IMR-90 (cell line): ENCODE data around the gene HOMEZ. TPM values are rescaled to one million over a fixed set of nuclear protein-coding genes. Genes with fewer than 3 reads are reported as not detected.

Experiments used
- ATAC-seq: fragments of 200-7000 bp; cut with Tn5 transposase; 2 replicates; pipeline ENCODE4 v1.9.1; 2020; ENCODE audit warnings: low read depth, mild to moderate bottlenecking, moderate library complexity
- BruUV-seq: library from RNA; stranded (reverse); fragments of 400-500 nt; replicated peaks from 2 replicates; lab custom pipeline; 2021; lab: Mats Ljungman, UMichigan
- CTCF ChIA-PET: fragments of 300-600 bp; formaldehyde crosslinking; extraction: SDS; loops from one replicate; lab custom pipeline; 2021; ENCODE audit warnings: antibody characterized with exemption; lab: Yijun Ruan, JAX
- POLR2A ChIA-PET: fragments of 300-600 bp; sonication (Branson Sonifier 250); formaldehyde crosslinking; loops from one replicate; lab custom pipeline; 2022; ENCODE audit warnings: antibody characterized with exemption; ENCODE audit not compliant: unreplicated experiment; lab: Charles Lee
- DNase-seq: peaks from one replicate; pipeline ENCODE4 v3.0.0; 2013
- H2AFZ ChIP-seq: replicated peaks from 2 replicates; pipeline ENCODE3; 2013; ENCODE audit warnings: low read length, mild to moderate bottlenecking; ENCODE audit not compliant: poor library complexity
- H2AK5ac ChIP-seq: 2 replicates; pipeline ENCODE4 v1.6.1; 2013; ENCODE audit warnings: low read depth, low read length, inconsistent platforms
- H2AK9ac ChIP-seq: replicated peaks from 2 replicates; pipeline ENCODE3; 2013; ENCODE audit warnings: mild to moderate bottlenecking, low read depth, low read length, moderate library complexity; ENCODE audit not compliant: poor library complexity
- H2BK120ac ChIP-seq: 2 replicates; pipeline ENCODE4 v1.6.1; 2013; ENCODE audit warnings: low read depth, low read length, inconsistent platforms
- H2BK15ac ChIP-seq: 3 replicates; pipeline ENCODE4 v1.6.1; 2013; ENCODE audit warnings: low read depth, low read length, inconsistent platforms
- H2BK20ac ChIP-seq: 2 replicates; pipeline ENCODE4 v1.6.1; 2013; ENCODE audit warnings: low read depth, mild to moderate bottlenecking, inconsistent platforms, low read length, moderate library complexity
- H2BK5ac ChIP-seq: 2 replicates; pipeline ENCODE4 v1.6.1; 2013; ENCODE audit warnings: mild to moderate bottlenecking, low read depth, low read length, inconsistent platforms; ENCODE audit not compliant: poor library complexity, severe bottlenecking
- H3K14ac ChIP-seq: replicated peaks from 2 replicates; pipeline ENCODE4 v1.6.1; 2013; ENCODE audit warnings: low read depth, low read length, inconsistent platforms
- H3K18ac ChIP-seq: 2 replicates; pipeline ENCODE4 v1.6.1; 2013; ENCODE audit warnings: low read depth, low read length, control low read depth
- H3K23ac ChIP-seq: 2 replicates; pipeline ENCODE4 v1.6.1; 2013; ENCODE audit warnings: low read depth, low read length, inconsistent platforms
- H3K27ac ChIP-seq: 2 replicates; pipeline ENCODE4 v1.5.1; 2013; ENCODE audit warnings: mild to moderate bottlenecking, control low read depth, low read length; ENCODE audit not compliant: insufficient read depth
- H3K27me3 ChIP-seq: 2 replicates; pipeline ENCODE4 v1.6.1; 2013; ENCODE audit warnings: low read length; ENCODE audit not compliant: control insufficient read depth, insufficient read depth
- H3K36me3 ChIP-seq: 2 replicates; pipeline ENCODE4 v1.6.1; 2013; ENCODE audit warnings: low read length, mixed read lengths; ENCODE audit not compliant: control insufficient read depth, insufficient read depth
- H3K4ac ChIP-seq: 2 replicates; pipeline ENCODE4 v1.6.1; 2013; ENCODE audit warnings: low read depth, low read length, inconsistent platforms
- H3K4me1 ChIP-seq: 2 replicates; pipeline ENCODE4 v1.6.1; 2013; ENCODE audit warnings: low read length, mixed read lengths; ENCODE audit not compliant: control insufficient read depth, insufficient read depth
- H3K4me2 ChIP-seq: 2 replicates; pipeline ENCODE4 v1.6.1; 2013; ENCODE audit warnings: low read depth, mild to moderate bottlenecking, control low read depth, low read length, moderate library complexity
- H3K4me3 ChIP-seq: 2 replicates; pipeline ENCODE4 v1.5.1; 2013; ENCODE audit warnings: low read depth, mild to moderate bottlenecking, control low read depth, low read length, moderate library complexity; ENCODE audit not compliant: insufficient read depth
- H3K56ac ChIP-seq: 2 replicates; pipeline ENCODE4 v1.6.1; 2013; ENCODE audit warnings: low read length, inconsistent platforms; ENCODE audit not compliant: insufficient read depth; ENCODE audit errors: extremely low read depth
- H3K79me1 ChIP-seq, 2 experiments: 2 replicates each; pipeline ENCODE4 v1.6.1; 2013; ENCODE audit warnings: low read length in 2 of 2, inconsistent platforms in 1 of 2, low read depth in 1 of 2
- H3K9ac ChIP-seq: 2 replicates; pipeline ENCODE4 v1.6.1; 2013; ENCODE audit warnings: low read depth, low read length, control low read depth
- H3K9me1 ChIP-seq: 2 replicates; pipeline ENCODE4 v1.6.1; 2013; ENCODE audit warnings: low read length, inconsistent platforms; ENCODE audit not compliant: insufficient read depth
- H3K9me3 ChIP-seq: 2 replicates; pipeline ENCODE4 v1.6.1; 2013; ENCODE audit warnings: low read length; ENCODE audit not compliant: control insufficient read depth, insufficient read depth
- H4K20me1 ChIP-seq: 2 replicates; pipeline ENCODE4 v1.6.1; 2013; ENCODE audit warnings: low read length, inconsistent platforms; ENCODE audit not compliant: insufficient read depth
- H4K5ac ChIP-seq: 2 replicates; pipeline ENCODE4 v1.6.1; 2013; ENCODE audit warnings: mild to moderate bottlenecking, low read depth, low read length, control low read depth
- H4K8ac ChIP-seq, 2 experiments: 2 replicates each; pipeline ENCODE4 v1.6.1; 2013; ENCODE audit warnings: low read depth in 2 of 2, low read length in 2 of 2, control low read depth in 1 of 2, inconsistent platforms in 1 of 2
- H4K91ac ChIP-seq: 2 replicates; pipeline ENCODE4 v1.6.1; 2013; ENCODE audit warnings: low read depth, low read length, inconsistent platforms; ENCODE audit not compliant: insufficient read depth
- BHLHE40 ChIP-seq: fragments of 150-350 bp; IDR thresholded peaks from 2 replicates; pipeline ENCODE4 v1.6.1; 2016; ENCODE audit warnings: mild to moderate bottlenecking, low read depth, low read length
- CEBPB ChIP-seq: IDR thresholded peaks from 2 replicates; pipeline ENCODE4 v1.6.1; 2012; ENCODE audit warnings: low read depth, low read length, improper control_type of control experiment
- CTCF ChIP-seq: conservative IDR thresholded peaks from 2 replicates; pipeline ENCODE4 v1.5.1; 2012; ENCODE audit warnings: mild to moderate bottlenecking, low read depth, low read length, improper control_type of control experiment
- FOS ChIP-seq: fragments of 150-350 bp; IDR thresholded peaks from 2 replicates; pipeline ENCODE4 v1.6.1; 2016; ENCODE audit warnings: low read depth, low read length
- MAFK ChIP-seq: IDR thresholded peaks from 2 replicates; pipeline ENCODE4 v1.6.1; 2012; ENCODE audit warnings: low read depth, low read length, improper control_type of control experiment
- MXI1 ChIP-seq: IDR thresholded peaks from 2 replicates; pipeline ENCODE4 v1.6.1; 2012; ENCODE audit warnings: low read depth, mild to moderate bottlenecking, low read length, moderate library complexity, borderline replicate concordance
- RAD21 ChIP-seq: IDR thresholded peaks from 2 replicates; pipeline ENCODE4 v1.6.1; 2012; ENCODE audit warnings: low read length, improper control_type of control experiment
- WGBS, 2 experiments: methylation state at CpG; one replicate each; pipeline versions ENCODE4 v1.1.5 to v1.1.7; 2013; ENCODE audit warnings: missing lambda C conversion rate in 2 of 2; ENCODE audit not compliant: insufficient read length in 1 of 2; ENCODE audit errors: extremely low coverage in 2 of 2; 5-methylcytosine and 5-hydroxymethylcytosine counted together
- dilution Hi-C: fragments of 300-500 bp; cut with HindIII; formaldehyde crosslinking; loops from one replicate; pipeline ENCODE4 v1.14.3; 2018; ENCODE audit warnings: low sequenced_read_pairs; ENCODE audit not compliant: unreplicated experiment
- in situ Hi-C: fragments of 300-500 bp; cut with MboI; formaldehyde crosslinking; loops from 3 replicates; pipeline ENCODE4 v1.14.3; 2019; ENCODE audit warnings: low sequenced_read_pairs, inconsistent platforms, mixed read lengths
- intact Hi-C: fragments of 100-400 bp; cut with micrococcal nuclease; formaldehyde crosslinking; loops from 2 replicates; pipeline ENCODE4 v1.10.0; 2022
- polyA plus RNA-seq, 3 experiments: library from polyadenylated mRNA; depleted of rRNA; stranded (reverse); fragments of >200 nt; gene quantifications; 2 replicates each; pipeline ENCODE4 v1.2.3, GENCODE V29; 2012; ENCODE audit warnings: low replicate concordance in 1 of 3
- total RNA-seq: library from RNA; depleted of rRNA; stranded (reverse); fragments of >200 nt; gene quantifications from 2 replicates; pipeline ENCODE4 v1.2.3, GENCODE V29; 2012
- TF ChIP-seq, protein P1 (sequence below): fragments of 150-350 bp; IDR thresholded peaks from 2 replicates; pipeline ENCODE4 v1.6.1; 2017; ENCODE audit warnings: mild to moderate bottlenecking, antibody characterized with exemption, low read length, low read depth
- TF ChIP-seq, protein P2 (sequence below): fragments of 150-350 bp; IDR thresholded peaks from 2 replicates; pipeline ENCODE4 v1.6.1; 2016; ENCODE audit warnings: low read depth, mild to moderate bottlenecking, low read length, moderate library complexity, borderline replicate concordance

The HOMEZ gene
- total and polyA plus RNA-seq, 2 of the 4 experiments (the other 2 are of a cell fraction): 7.7 to 9.7 TPM

DNA sequence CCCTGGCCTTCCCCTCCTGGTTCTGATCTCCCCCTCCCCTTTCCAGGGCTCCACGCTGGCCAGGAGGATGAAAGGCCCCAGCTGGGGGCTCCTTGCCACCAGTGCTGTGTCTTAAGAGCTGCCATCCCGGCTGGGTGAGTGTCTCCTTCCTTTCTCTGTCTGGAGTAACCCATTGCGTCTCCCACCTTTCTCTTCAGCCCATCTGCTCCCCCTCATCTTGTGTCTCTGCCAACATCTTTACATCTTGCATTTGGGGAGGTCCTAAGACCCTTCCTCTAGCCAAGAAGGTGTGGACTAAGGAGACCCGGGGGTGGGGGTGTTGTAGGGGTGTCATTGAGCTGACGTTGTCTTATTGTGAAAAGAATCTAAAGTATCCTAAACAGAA is 21.2 kb upstream of the HOMEZ start:
- Histone ChIP-seq H2AK9ac (peak overlapping the region; percentile 91), H2BK120ac (peak overlapping the region; percentile 1; the same call in 1 of the 2 replicates), H4K8ac (peak overlapping the region; percentile 90 to 97), H3K14ac (peak overlapping the region; percentile 90), H4K5ac (peak overlapping the region; percentile 59), H4K20me1 (peaks cover 35% of the 10 kb centered on the region), H2AFZ (peak overlapping the region; percentile 83), H3K4me1 (peaks cover 19% of the 10 kb centered on the region), H2BK15ac (no peak overlapping the region), H3K23ac (peak overlapping the region; percentile 61; the same call in 1 of the 2 replicates), H3K36me3 (peaks cover 33% of the 10 kb centered on the region), H3K27ac (peak overlapping the region; percentile 95), H2BK5ac (peak overlapping the region; percentile 86), H3K9me3 (no peaks in the 10 kb centered on the region), H3K4me3 (peak overlapping the region; percentile 87), H3K56ac (peak overlapping the region; percentile 81), H3K18ac (peak overlapping the region; percentile 45; the same call in 1 of the 2 replicates), H2AK5ac (peak overlapping the region; percentile 62), H3K4me2 (peak overlapping the region; percentile 87), H3K9me1 (peaks cover 20% of the 10 kb centered on the region; the same call in 1 of the 2 replicates), H4K91ac (peak overlapping the region; percentile 81), H3K79me1 (peaks cover 20 to 57% of the 10 kb centered on the region in 2 experiments), H3K4ac (peak overlapping the region; percentile 83), H3K27me3 (no peaks in the 10 kb centered on the region), H3K9ac (peak overlapping the region; percentile 92), H2BK20ac (no peak overlapping the region)
- in situ Hi-C loops: loop anchor here (10.0 to 25.0 kb wide), 4 partner anchors 192 to 1130 kb away; partner anchors contain the start of genes CBLN3, CEBPE, EMC9 and FITM1
- intact Hi-C loops: loop anchor here (10.0 kb wide), 1 partner anchor 752 kb away; no protein-coding TSS in a partner anchor
- no CpG with 5 or more reads among the region's 5 CpGs for WGBS, 2 experiments
- BruUV-seq: no TSS peak
- TF ChIP-seq CEBPB (no peak), RAD21 (no peak), MXI1 (no peak), BHLHE40 (no peak), MAFK (no peak), FOS (no peak), CTCF (no peak)
- TF ChIP-seq, protein P1, sequence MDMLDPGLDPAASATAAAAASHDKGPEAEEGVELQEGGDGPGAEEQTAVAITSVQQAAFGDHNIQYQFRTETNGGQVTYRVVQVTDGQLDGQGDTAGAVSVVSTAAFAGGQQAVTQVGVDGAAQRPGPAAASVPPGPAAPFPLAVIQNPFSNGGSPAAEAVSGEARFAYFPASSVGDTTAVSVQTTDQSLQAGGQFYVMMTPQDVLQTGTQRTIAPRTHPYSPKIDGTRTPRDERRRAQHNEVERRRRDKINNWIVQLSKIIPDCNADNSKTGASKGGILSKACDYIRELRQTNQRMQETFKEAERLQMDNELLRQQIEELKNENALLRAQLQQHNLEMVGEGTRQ: no peak
- TF ChIP-seq, protein P2, sequence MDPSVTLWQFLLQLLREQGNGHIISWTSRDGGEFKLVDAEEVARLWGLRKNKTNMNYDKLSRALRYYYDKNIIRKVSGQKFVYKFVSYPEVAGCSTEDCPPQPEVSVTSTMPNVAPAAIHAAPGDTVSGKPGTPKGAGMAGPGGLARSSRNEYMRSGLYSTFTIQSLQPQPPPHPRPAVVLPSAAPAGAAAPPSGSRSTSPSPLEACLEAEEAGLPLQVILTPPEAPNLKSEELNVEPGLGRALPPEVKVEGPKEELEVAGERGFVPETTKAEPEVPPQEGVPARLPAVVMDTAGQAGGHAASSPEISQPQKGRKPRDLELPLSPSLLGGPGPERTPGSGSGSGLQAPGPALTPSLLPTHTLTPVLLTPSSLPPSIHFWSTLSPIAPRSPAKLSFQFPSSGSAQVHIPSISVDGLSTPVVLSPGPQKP: no peak
- DNase-seq: no peak
- dilution Hi-C loops: no loop called here
- CTCF ChIA-PET: interaction anchor here (1.2 kb wide), 1 partner anchor 187 kb away, joined by 4 read pairs; no protein-coding TSS in a partner anchor
- POLR2A ChIA-PET: interaction anchor here (0.5 to 1.2 kb wide), 5 partner anchors 14 to 818 kb away, joined by 3 to 9 read pairs (median 3); partner anchors contain the start of gene PABPN1
- no peak for ATAC-seq
